DMS153 treated with DMSO at 0.1 percent for 48 hours (cell line): Measurements from ENCODE around the gene TNFAIP2.

Experiments used
- DNase-seq: peaks from one replicate; lab custom pipeline; 2025; ENCODE audit not compliant: unreplicated experiment; lab: John Stamatoyannopoulos, UW

TNFAIP2 gene

GRCh38 chr14:103093856-103094405 is 29.3 kb upstream of the TNFAIP2 start:
- DNase-seq, result no peak

GRCh38 chr14:103094406-103095209 is 28.7 kb upstream of the TNFAIP2 start, which contains the start of gene EXOC3L4:
Gene EXOC3L4, plus strand, starts transcription at chr14:103094725. Its CDS starts 5,495 bp downstream, at chr14:103100220.
- DNase-seq, result no peak

- DNase-seq, result no peak
Measured at GRCh38 chr14:103095210-103095778, 28.0 kb upstream of the TNFAIP2 start.

GRCh38 chr14:103096387-103096786 is 26.9 kb upstream of the TNFAIP2 start:
- DNase-seq, result no peak

GRCh38 chr14:103097244-103097993 is 25.8 kb upstream of the TNFAIP2 start:
- DNase-seq, result no peak

- DNase-seq, result no peak
Measured at GRCh38 chr14:103097994-103098957, 25.0 kb upstream of the TNFAIP2 start.

- no peak for DNase-seq
Measured at GRCh38 chr14:103099081-103099732, 24.1 kb upstream of the TNFAIP2 start.

- no peak for DNase-seq
Measured at GRCh38 chr14:103099733-103100280, 23.5 kb upstream of the TNFAIP2 start.

- DNase-seq, result no peak
Measured at GRCh38 chr14:103100281-103101121, 22.8 kb upstream of the TNFAIP2 start.

- DNase-seq, result no peak
Measured at GRCh38 chr14:103101257-103101962, 21.9 kb upstream of the TNFAIP2 start.

GRCh38 chr14:103101963-103102688 is 21.1 kb upstream of the TNFAIP2 start:
- no peak for DNase-seq

GRCh38 chr14:103102689-103103260 is 20.5 kb upstream of the TNFAIP2 start:
- no peak for DNase-seq

- DNase-seq, result no peak
Measured at GRCh38 chr14:103103461-103104388, 19.5 kb upstream of the TNFAIP2 start.

GRCh38 chr14:103104389-103104653 is 18.9 kb upstream of the TNFAIP2 start:
- no peak for DNase-seq

GRCh38 chr14:103104654-103105452 is 18.4 kb upstream of the TNFAIP2 start:
- DNase-seq, result no peak
